Type B pancreatic cell (in vitro differentiated cells): ENCODE data around the gene C1orf50. TPM values are rescaled to one million over a fixed set of nuclear protein-coding genes. Genes with fewer than 3 reads are reported as not detected.

Source experiments
- DNase-seq: peaks from one replicate; pipeline ENCODE4 v3.0.0; 2021; ENCODE audit warnings: mixed read lengths; ENCODE audit not compliant: unreplicated experiment; ENCODE audit errors: extremely low spot score
- H3K27ac Mint-ChIP-seq: 2 replicates; pipeline ENCODE4 v1.8.0; 2021; ENCODE audit warnings: mild to moderate bottlenecking, mixed read lengths
- H3K27me3 Mint-ChIP-seq: 2 replicates; pipeline ENCODE4 v1.8.0; 2021; ENCODE audit warnings: mixed read lengths
- H3K36me3 Mint-ChIP-seq: 2 replicates; pipeline ENCODE4 v1.8.0; 2021; ENCODE audit warnings: mixed read lengths
- H3K4me1 Mint-ChIP-seq: one replicate; pipeline ENCODE4 v1.8.0; 2021; ENCODE audit warnings: mixed read lengths; ENCODE audit not compliant: unreplicated experiment
- H3K4me3 Mint-ChIP-seq: 2 replicates; pipeline ENCODE4 v1.8.0; 2021; ENCODE audit warnings: mild to moderate bottlenecking, mixed read lengths
- H3K9me3 Mint-ChIP-seq: 2 replicates; pipeline ENCODE4 v1.8.0; 2021; ENCODE audit warnings: mixed read lengths
- total RNA-seq: library from RNA; stranded (reverse); gene quantifications from 2 replicates; pipeline ENCODE4 v1.2.1, GENCODE V29; 2021; ENCODE audit warnings: low replicate concordance
- TF ChIP-seq, protein P1 (sequence below): fragments of 200-600 bp; sonication (generic); conservative IDR thresholded peaks from 2 replicates; pipeline ENCODE4 v1.5.0; 2021; ENCODE audit warnings: antibody characterized with exemption, mild to moderate bottlenecking

C1orf50 gene
- total RNA-seq, 1 donor from 2014 or later: 9.1 TPM

DNA sequence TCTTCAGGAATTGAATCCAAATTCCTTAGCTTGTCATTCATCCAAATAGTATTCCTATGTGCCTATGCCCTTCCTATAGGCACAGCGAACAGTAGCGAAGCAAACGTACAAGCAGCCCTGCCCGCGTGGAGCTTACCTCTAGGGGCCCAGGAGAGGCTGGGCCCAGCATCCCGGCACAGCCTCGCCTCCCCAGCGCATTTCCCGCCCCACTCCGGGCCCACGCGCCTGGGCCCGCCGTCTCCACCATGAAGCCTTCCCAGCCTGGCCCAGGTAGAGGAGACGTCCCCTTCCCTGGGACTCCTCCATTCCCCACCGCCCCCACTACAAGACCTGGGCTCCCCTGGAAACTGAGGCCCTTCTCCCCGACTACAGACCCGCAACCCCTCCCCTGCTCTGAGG is 17.5 kb downstream of the C1orf50 start:
- H3K27ac Mint-ChIP-seq: no peak overlapping the region
- H3K4me3 Mint-ChIP-seq: no peak overlapping the region
- H3K4me1 Mint-ChIP-seq: no peaks in the 10 kb centered on the region

DNA sequence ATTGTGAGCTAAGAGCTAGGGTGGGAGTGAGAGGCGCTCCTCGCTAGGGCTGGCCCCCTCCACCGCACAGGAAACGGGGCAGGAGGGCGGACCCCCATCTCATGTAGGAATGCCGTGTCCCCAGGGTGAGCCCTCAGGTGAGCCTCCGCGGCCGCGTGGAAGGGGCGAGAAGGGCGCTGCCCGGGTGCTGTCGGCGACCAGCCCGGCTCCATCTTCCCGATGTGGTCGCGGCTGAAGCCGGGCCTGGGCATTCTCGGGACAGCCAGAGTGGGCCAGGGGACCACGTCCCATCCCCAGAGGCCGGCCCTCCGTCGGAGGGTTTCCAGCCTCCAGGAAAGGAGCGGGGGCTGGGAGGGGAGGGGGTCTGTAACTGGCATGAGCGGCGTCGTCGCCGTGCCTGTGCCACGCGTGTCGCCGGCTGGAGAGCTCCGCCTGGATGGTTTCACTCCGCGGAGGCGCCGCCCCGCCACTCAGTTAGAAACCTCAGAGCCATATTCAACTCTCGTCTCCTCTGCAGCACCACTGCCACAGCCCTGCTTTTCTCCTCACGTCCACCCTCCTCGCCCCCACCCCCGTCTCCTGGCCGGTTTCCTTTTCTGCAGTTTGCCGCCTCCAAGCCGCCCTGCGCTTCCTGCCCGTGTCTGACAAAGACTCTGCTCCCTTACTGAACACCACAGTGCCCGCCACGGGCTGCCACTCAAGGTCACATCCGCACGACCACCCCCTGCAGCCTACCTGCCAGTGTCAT is 18.1 kb downstream of the C1orf50 start, which contains the start of gene TMEM269:
Gene TMEM269, plus strand, starts transcription at position 46 of the 748 bp plus-strand sequence. CDS start 4,903 bp downstream, outside the sequence.
- Mint-ChIP-seq H3K9me3 (no peaks in the 10 kb centered on the region), H3K4me1 (no peaks in the 10 kb centered on the region), H3K27ac (no peak within 1 kb of the TSS), H3K4me3 (no peak within 1 kb of the TSS), H3K27me3 (no peaks in the 10 kb centered on the region), H3K36me3 (peaks cover 17% of the 10 kb centered on the region)
- TF ChIP-seq, protein P1, sequence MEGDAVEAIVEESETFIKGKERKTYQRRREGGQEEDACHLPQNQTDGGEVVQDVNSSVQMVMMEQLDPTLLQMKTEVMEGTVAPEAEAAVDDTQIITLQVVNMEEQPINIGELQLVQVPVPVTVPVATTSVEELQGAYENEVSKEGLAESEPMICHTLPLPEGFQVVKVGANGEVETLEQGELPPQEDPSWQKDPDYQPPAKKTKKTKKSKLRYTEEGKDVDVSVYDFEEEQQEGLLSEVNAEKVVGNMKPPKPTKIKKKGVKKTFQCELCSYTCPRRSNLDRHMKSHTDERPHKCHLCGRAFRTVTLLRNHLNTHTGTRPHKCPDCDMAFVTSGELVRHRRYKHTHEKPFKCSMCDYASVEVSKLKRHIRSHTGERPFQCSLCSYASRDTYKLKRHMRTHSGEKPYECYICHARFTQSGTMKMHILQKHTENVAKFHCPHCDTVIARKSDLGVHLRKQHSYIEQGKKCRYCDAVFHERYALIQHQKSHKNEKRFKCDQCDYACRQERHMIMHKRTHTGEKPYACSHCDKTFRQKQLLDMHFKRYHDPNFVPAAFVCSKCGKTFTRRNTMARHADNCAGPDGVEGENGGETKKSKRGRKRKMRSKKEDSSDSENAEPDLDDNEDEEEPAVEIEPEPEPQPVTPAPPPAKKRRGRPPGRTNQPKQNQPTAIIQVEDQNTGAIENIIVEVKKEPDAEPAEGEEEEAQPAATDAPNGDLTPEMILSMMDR: no peak
- no peak for DNase-seq

More for the DNA sequence above, 17.5 kb downstream of the C1orf50 start:
- TF ChIP-seq, protein P1: no peak
- peaks cover 20% of the 10 kb centered on the region for H3K36me3 Mint-ChIP-seq
- no peaks in the 10 kb centered on the region for H3K27me3 Mint-ChIP-seq
- no peaks in the 10 kb centered on the region for H3K9me3 Mint-ChIP-seq
- no peak for DNase-seq

DNA sequence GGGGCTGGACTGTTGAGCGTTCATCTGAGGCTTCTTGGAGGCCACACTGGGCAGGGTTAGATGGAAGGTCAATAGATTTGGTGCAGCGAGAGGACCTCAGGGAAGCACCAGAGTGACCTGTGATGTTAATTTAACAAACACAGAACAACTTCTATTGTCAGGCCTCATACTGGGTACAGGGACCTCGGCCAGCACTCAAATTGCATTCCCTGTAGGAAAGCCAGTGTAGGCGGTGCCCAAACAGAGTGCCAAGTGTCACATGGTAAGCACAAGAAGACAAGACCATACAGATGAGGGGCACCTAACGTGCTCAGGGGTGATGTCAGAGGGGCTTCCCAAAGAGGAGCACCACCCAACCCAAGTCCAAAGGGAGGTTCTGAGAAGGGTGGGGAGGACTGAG is 19.0 kb downstream of the C1orf50 start:
- Mint-ChIP-seq H3K9me3 (no peaks in the 10 kb centered on the region), H3K4me3 (no peak overlapping the region), H3K4me1 (no peaks in the 10 kb centered on the region), H3K36me3 (peaks cover 10% of the 10 kb centered on the region), H3K27me3 (no peaks in the 10 kb centered on the region), H3K27ac (no peak overlapping the region)
- DNase-seq: no peak
- TF ChIP-seq, protein P1: no peak

DNA sequence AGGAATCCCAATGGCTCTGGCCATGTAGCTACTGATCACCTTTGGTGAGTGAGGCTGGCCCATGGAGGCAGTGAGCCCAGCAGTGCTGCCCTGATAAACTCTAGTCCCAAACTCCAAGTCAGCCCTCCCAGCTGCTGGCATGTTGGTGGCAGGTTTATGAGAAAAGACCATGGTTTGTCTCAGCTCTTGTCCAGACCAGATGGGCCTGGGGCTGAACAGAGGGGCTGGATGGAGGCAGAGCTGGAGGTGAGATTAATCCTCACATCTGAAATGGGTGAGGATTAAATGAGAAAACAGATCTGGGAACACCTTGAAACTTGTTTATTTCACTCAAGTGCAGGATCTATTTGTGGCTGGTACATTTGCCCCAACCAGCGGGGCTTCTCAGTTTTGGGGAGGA is 21.0 kb downstream of the C1orf50 start:
- peaks cover 4% of the 10 kb centered on the region for H3K36me3 Mint-ChIP-seq
- H3K4me3 Mint-ChIP-seq: no peak overlapping the region
- no peaks in the 10 kb centered on the region for H3K27me3 Mint-ChIP-seq
- H3K27ac Mint-ChIP-seq: no peak overlapping the region
- no peaks in the 10 kb centered on the region for H3K4me1 Mint-ChIP-seq
- no peak for DNase-seq
- TF ChIP-seq, protein P1: no peak
- H3K9me3 Mint-ChIP-seq: no peaks in the 10 kb centered on the region

DNA sequence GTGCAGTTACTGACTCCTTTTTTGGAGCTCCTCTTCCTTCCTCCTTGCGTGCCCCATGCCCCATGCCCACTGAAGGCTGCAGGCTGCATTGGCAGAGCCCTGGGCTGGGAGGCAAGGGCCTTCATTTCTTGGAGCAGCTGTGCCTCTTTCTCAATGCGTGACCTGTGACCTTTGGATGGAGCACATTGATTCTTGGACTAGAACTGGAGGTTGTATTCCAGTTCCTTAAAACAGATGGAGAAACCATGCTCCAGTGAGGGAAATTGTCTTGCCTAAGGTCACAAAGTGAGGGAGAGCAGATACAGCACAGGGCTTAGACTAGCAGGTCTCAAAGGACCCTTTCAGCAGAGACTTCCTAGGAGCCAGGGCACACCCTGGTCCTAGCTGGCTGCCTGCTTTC is 26.8 kb downstream of the C1orf50 start:
- no peaks in the 10 kb centered on the region for H3K9me3 Mint-ChIP-seq
- TF ChIP-seq, protein P1: no peak
- no peak overlapping the region for H3K27ac Mint-ChIP-seq
- H3K4me3 Mint-ChIP-seq: no peak overlapping the region
- peaks cover 5% of the 10 kb centered on the region for H3K27me3 Mint-ChIP-seq
- no peak for DNase-seq
- no peaks in the 10 kb centered on the region for H3K4me1 Mint-ChIP-seq
- no peaks in the 10 kb centered on the region for H3K36me3 Mint-ChIP-seq
